ENCODE measurements around the gene ZNF426.

DNA sequence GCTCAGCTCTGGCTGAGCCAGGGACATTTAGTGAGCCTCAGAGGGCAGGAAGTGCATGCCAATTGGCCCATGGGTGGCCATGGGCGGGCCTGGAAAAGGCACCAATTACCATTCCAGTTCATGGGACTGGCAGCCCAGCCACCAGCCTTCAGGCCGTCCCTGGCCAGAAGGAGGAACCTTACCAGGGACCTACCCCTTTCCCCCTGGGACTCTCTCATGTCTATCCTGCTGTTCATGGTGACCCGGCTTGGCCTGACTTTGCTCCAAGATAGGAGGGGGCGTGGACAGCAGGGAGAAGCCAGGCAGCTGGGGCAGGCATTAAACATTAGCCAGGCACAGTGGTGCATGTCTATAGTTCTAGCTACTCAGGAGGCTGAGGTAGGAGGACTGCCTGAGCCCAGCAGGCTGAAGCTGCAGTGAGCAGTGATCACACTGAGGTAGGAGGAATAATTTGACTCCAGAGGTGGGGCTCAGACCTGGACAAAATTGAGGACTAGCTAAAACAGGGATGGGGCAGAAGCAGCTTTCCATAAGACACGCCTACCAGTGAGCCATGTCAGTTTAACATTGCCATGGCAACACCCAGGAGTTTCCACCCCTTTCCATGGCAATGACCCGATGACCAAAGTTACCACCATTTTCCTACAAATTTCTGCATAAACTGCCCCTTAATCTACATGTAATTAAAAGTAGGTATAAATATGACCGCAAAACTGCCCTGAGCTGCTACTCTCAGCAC, 14.3 kb upstream of the ZNF426 start:
- TF ChIP-seq TARDBP (IDR thresholded peaks at IDR 0.05): no peak
- TF ChIP-seq HDGF (IDR thresholded peaks at IDR 0.05; ENCODE audit: borderline replicate concordance): no peak
- no peak for TF ChIP-seq SP1 (IDR thresholded peaks at IDR 0.05)
- TF ChIP-seq FOXK2 (IDR thresholded peaks at IDR 0.05): no peak

All from HEK293T (cell line).